ENCODE data around the gene NPRL2. TPM values are rescaled to one million over a fixed set of nuclear protein-coding genes. Genes with fewer than 3 reads are reported as not detected.
A peak's percentile ranks its signal among the peaks of the same experiment; 100 is the strongest.

NPRL2 gene
- total and polyA plus RNA-seq, 2 experiments from 2014 or later, result 22.3 to 27.7 TPM

GRCh38 chr3:50388016-50388719 lies 37.6 kb upstream of the NPRL2 start:
- Histone ChIP-seq H3K27ac (ENCODE audit: low read depth) (no peak overlapping the region), H3K4me1 (ENCODE audit: insufficient read depth) (no peaks in the 10 kb centered on the region), H3K4me2 (no peak overlapping the region), H3F3A (replicated peaks; ENCODE audit: low read depth) (no peaks in the 10 kb centered on the region), H3K79me2 (replicated peaks; ENCODE audit: insufficient read depth) (no peaks in the 10 kb centered on the region), H2AFZ (no peak overlapping the region), H3K27me3 (ENCODE audit: insufficient read depth) (no peaks in the 10 kb centered on the region), H3K9me2 (ENCODE audit: insufficient read depth) (no peaks in the 10 kb centered on the region), H3K4me3 (no peak overlapping the region), H4K20me1 (replicated peaks; ENCODE audit: insufficient read depth) (no peaks in the 10 kb centered on the region), H3K36me3 (ENCODE audit: insufficient read depth) (no peaks in the 10 kb centered on the region)
- Mint-ChIP-seq H3K27ac (no peak overlapping the region), H3K36me3 (ENCODE audit: low read depth) (no peaks in the 10 kb centered on the region), H3K4me3 (no peak overlapping the region), H3K4me1 (no peaks in the 10 kb centered on the region; the same call in 2 of the 3 replicates), H3K9me3 (no peaks in the 10 kb centered on the region), H3K27me3 (ENCODE audit: insufficient read depth, low read depth, poor library complexity) (peaks cover 4% of the 10 kb centered on the region)
- DNase-seq (ENCODE audit: low spot score) (peak; percentile 64), ATAC-seq (peak; percentile 91)
- TF ChIP-seq, protein P1, sequence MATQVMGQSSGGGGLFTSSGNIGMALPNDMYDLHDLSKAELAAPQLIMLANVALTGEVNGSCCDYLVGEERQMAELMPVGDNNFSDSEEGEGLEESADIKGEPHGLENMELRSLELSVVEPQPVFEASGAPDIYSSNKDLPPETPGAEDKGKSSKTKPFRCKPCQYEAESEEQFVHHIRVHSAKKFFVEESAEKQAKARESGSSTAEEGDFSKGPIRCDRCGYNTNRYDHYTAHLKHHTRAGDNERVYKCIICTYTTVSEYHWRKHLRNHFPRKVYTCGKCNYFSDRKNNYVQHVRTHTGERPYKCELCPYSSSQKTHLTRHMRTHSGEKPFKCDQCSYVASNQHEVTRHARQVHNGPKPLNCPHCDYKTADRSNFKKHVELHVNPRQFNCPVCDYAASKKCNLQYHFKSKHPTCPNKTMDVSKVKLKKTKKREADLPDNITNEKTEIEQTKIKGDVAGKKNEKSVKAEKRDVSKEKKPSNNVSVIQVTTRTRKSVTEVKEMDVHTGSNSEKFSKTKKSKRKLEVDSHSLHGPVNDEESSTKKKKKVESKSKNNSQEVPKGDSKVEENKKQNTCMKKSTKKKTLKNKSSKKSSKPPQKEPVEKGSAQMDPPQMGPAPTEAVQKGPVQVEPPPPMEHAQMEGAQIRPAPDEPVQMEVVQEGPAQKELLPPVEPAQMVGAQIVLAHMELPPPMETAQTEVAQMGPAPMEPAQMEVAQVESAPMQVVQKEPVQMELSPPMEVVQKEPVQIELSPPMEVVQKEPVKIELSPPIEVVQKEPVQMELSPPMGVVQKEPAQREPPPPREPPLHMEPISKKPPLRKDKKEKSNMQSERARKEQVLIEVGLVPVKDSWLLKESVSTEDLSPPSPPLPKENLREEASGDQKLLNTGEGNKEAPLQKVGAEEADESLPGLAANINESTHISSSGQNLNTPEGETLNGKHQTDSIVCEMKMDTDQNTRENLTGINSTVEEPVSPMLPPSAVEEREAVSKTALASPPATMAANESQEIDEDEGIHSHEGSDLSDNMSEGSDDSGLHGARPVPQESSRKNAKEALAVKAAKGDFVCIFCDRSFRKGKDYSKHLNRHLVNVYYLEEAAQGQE (IDR thresholded peaks at IDR 0.05; ENCODE audit: unreplicated experiment), result no peak
- TF ChIP-seq, protein P2, sequence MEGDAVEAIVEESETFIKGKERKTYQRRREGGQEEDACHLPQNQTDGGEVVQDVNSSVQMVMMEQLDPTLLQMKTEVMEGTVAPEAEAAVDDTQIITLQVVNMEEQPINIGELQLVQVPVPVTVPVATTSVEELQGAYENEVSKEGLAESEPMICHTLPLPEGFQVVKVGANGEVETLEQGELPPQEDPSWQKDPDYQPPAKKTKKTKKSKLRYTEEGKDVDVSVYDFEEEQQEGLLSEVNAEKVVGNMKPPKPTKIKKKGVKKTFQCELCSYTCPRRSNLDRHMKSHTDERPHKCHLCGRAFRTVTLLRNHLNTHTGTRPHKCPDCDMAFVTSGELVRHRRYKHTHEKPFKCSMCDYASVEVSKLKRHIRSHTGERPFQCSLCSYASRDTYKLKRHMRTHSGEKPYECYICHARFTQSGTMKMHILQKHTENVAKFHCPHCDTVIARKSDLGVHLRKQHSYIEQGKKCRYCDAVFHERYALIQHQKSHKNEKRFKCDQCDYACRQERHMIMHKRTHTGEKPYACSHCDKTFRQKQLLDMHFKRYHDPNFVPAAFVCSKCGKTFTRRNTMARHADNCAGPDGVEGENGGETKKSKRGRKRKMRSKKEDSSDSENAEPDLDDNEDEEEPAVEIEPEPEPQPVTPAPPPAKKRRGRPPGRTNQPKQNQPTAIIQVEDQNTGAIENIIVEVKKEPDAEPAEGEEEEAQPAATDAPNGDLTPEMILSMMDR (conservative IDR thresholded peaks at IDR 0.05; ENCODE audit: low read depth in 2 of 2), result peak; percentile 53 to 71

- H3K27ac Mint-ChIP-seq, result no peak overlapping the region
- Histone ChIP-seq H3K79me2 (replicated peaks; ENCODE audit: insufficient read depth) (no peaks in the 10 kb centered on the region), H3K27me3 (ENCODE audit: insufficient read depth) (no peaks in the 10 kb centered on the region), H4K20me1 (replicated peaks; ENCODE audit: insufficient read depth) (no peaks in the 10 kb centered on the region), H3K27ac (ENCODE audit: low read depth) (no peak overlapping the region), H3F3A (replicated peaks; ENCODE audit: low read depth) (no peaks in the 10 kb centered on the region), H3K9me2 (ENCODE audit: insufficient read depth) (no peaks in the 10 kb centered on the region), H3K4me3 (no peak overlapping the region), H3K36me3 (ENCODE audit: insufficient read depth) (no peaks in the 10 kb centered on the region), H2AFZ (no peak overlapping the region), H3K4me2 (no peak overlapping the region), H3K4me1 (ENCODE audit: insufficient read depth) (no peaks in the 10 kb centered on the region)
- no peak overlapping the region for H3K4me3 Mint-ChIP-seq
- no peak for ATAC-seq
- peaks cover 7% of the 10 kb centered on the region for H3K27me3 Mint-ChIP-seq (ENCODE audit: insufficient read depth, low read depth, poor library complexity)
- no peaks in the 10 kb centered on the region; the same call in 2 of the 3 replicates for H3K4me1 Mint-ChIP-seq
- H3K36me3 Mint-ChIP-seq (ENCODE audit: low read depth), result no peaks in the 10 kb centered on the region
- DNase-seq (ENCODE audit: low spot score), result no peak
- no peaks in the 10 kb centered on the region; the same call in 2 of the 3 replicates for H3K9me3 Mint-ChIP-seq
- TF ChIP-seq POLR2AphosphoS5 (IDR thresholded peaks at IDR 0.05; ENCODE audit: low read depth) (no peak), NANOG (IDR thresholded peaks at IDR 0.05; ENCODE audit: borderline replicate concordance) (no peak), ZNF331 (CRISPR knock-in tag; IDR thresholded peaks at IDR 0.05; ENCODE audit: low read depth) (no peak), EZH2 (IDR thresholded peaks at IDR 0.05; ENCODE audit: low read depth, unreplicated experiment) (no peak), EZH2phosphoT487 (IDR thresholded peaks at IDR 0.05; ENCODE audit: unreplicated experiment) (no peak), CREB1 (CRISPR knock-in tag; IDR thresholded peaks at IDR 0.05; ENCODE audit: low read depth) (no peak), ZNF114 (CRISPR knock-in tag; IDR thresholded peaks at IDR 0.05) (no peak)
- TF ChIP-seq, protein P3, sequence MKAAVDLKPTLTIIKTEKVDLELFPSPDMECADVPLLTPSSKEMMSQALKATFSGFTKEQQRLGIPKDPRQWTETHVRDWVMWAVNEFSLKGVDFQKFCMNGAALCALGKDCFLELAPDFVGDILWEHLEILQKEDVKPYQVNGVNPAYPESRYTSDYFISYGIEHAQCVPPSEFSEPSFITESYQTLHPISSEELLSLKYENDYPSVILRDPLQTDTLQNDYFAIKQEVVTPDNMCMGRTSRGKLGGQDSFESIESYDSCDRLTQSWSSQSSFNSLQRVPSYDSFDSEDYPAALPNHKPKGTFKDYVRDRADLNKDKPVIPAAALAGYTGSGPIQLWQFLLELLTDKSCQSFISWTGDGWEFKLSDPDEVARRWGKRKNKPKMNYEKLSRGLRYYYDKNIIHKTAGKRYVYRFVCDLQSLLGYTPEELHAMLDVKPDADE (IDR thresholded peaks at IDR 0.05), result no peak
- TF ChIP-seq, protein P1 (IDR thresholded peaks at IDR 0.05; ENCODE audit: unreplicated experiment), result no peak
- TF ChIP-seq, protein P2 (conservative IDR thresholded peaks at IDR 0.05; ENCODE audit: low read depth in 2 of 2), result no peak
Measured at GRCh38 chr3:50385754-50386153, 35.2 kb upstream of the NPRL2 start.
